ENCODE results near the gene EYS. TPM values are rescaled to one million over a fixed set of nuclear protein-coding genes. Genes with fewer than 3 reads are reported as not detected.

Gene EYS
- total RNA-seq, 1 donor from 2014 or later, result not detected

DNA sequence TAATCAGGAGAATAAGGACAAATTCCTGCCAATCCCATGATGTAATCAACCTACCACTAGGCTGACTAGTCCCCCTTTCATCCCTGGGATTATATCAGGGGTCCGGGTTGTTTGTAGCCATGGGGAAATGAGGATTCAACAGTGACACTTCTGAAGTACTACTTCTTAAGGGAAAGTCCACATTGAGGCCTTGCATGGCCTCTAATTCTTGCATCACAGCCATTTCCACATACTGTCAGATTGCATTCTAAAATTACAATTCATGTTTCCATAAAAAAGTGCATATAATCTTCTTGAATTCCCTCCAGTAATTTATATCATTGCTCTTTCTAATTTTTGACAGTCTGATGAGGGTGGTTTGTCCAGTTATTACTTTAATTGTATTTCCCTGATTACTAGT lies 1887.2 kb downstream of the EYS start:
- Histone ChIP-seq H3K4me3 (no peak overlapping the region), H3K4me1 (no peaks in the 10 kb centered on the region), H3K27me3 (ENCODE audit: low read depth) (no peaks in the 10 kb centered on the region), H3K9me3 (no peaks in the 10 kb centered on the region), H3K27ac (no peak overlapping the region), H3K36me3 (no peaks in the 10 kb centered on the region)
- no peak for ATAC-seq
- intact Hi-C loops (cut with DNase I), result no loop called here
- TF ChIP-seq, protein P1, sequence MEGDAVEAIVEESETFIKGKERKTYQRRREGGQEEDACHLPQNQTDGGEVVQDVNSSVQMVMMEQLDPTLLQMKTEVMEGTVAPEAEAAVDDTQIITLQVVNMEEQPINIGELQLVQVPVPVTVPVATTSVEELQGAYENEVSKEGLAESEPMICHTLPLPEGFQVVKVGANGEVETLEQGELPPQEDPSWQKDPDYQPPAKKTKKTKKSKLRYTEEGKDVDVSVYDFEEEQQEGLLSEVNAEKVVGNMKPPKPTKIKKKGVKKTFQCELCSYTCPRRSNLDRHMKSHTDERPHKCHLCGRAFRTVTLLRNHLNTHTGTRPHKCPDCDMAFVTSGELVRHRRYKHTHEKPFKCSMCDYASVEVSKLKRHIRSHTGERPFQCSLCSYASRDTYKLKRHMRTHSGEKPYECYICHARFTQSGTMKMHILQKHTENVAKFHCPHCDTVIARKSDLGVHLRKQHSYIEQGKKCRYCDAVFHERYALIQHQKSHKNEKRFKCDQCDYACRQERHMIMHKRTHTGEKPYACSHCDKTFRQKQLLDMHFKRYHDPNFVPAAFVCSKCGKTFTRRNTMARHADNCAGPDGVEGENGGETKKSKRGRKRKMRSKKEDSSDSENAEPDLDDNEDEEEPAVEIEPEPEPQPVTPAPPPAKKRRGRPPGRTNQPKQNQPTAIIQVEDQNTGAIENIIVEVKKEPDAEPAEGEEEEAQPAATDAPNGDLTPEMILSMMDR (IDR thresholded peaks at IDR 0.05), result no peak
- no peak for DNase-seq

DNA sequence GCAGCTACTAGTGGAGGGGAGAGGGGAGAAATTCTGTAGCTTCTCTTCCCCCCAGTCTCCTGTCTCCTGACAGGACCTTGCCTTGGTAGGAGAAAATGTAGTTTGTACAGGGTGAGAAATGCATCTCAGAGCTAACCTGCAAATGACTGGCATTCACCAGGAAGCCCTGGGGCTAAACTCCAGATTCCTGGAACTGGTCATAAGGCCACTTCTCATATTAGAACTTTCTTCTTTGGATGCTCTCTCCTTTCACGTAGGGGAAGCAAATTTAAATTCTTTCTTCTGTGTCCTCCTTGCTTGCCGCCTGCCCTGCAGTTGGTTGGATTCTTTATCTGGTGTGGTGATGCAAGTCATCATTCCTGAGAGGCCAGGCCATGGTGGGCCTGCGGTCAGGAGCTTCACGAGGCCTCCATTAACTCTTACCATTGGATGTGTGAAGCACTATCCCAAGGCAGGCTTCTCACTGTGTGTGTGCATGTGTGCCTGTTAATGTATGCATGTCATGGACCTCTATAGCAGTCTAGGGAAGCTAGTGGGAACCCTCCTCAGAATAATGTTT lies 1889.5 kb downstream of the EYS start:
- Histone ChIP-seq H3K27me3 (ENCODE audit: low read depth) (no peaks in the 10 kb centered on the region), H3K27ac (no peak overlapping the region), H3K4me1 (no peaks in the 10 kb centered on the region), H3K9me3 (no peaks in the 10 kb centered on the region), H3K4me3 (no peak overlapping the region), H3K36me3 (no peaks in the 10 kb centered on the region)
- no peak for DNase-seq
- intact Hi-C loops (cut with DNase I), result no loop called here
- TF ChIP-seq, protein P1 (IDR thresholded peaks at IDR 0.05), result no peak
- no peak for ATAC-seq

DNA sequence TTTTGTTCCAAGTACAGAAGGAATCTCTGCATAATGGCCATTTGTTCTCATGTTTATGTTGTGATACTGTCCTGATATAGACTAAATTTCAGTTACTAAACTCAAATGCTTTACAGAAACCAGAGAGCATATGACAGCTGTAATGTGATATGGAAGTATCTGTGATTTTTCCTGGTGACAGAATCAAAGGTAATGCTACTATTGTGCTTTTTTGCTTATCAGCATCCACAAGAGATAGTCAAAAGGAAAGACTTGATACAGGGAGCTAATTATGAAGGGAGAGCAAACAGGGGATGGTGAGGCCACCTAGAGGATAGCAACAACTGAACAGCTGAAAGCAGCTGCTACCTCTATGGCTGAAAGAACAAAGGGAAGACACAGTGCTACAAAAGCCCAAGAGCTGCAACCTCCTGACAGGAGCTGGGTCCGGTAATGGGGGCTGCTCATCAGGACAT lies 1890.0 kb downstream of the EYS start:
- intact Hi-C loops (cut with DNase I), result no loop called here
- no peaks in the 10 kb centered on the region for H3K27me3 ChIP-seq (ENCODE audit: low read depth)
- no peaks in the 10 kb centered on the region for H3K36me3 ChIP-seq
- TF ChIP-seq, protein P1 (IDR thresholded peaks at IDR 0.05), result no peak
- no peak for DNase-seq
- no peak overlapping the region for H3K4me3 ChIP-seq
- no peaks in the 10 kb centered on the region for H3K9me3 ChIP-seq
- H3K27ac ChIP-seq, result no peak overlapping the region
- ATAC-seq, result no peak
- H3K4me1 ChIP-seq, result no peaks in the 10 kb centered on the region

DNA sequence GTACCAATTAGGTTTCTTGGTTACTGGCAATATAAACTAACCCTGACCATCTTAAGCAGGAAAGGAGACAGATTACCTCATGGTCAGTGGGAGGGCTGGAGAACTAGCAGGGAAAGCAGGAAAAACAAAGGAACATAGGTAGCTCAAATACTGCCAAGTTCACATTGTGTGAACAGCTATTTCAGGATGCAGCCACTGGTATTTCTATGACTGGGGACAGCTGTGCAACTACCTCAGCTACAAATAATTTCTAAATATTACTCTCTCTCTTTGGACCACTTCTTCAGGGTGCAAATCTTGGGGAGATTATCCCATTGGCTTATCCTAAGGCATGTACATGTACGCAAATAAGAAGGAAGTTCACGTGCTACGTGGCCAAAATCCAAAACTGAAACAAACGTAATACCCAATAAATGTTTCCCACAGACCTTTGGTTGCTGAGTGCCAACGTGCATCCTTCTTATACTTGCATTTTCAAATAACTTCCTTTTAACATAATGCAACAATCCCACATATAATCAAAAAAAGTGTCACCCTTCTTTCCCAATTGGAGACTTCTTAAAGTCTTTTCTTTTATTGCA lies 1890.5 kb downstream of the EYS start:
- TF ChIP-seq, protein P1 (IDR thresholded peaks at IDR 0.05), result no peak
- Histone ChIP-seq H3K36me3 (no peaks in the 10 kb centered on the region), H3K4me1 (no peaks in the 10 kb centered on the region), H3K27ac (no peak overlapping the region), H3K9me3 (no peaks in the 10 kb centered on the region), H3K4me3 (no peak overlapping the region), H3K27me3 (ENCODE audit: low read depth) (no peaks in the 10 kb centered on the region)
- ATAC-seq (no peak), DNase-seq (no peak)
- intact Hi-C loops (cut with DNase I), result no loop called here

DNA sequence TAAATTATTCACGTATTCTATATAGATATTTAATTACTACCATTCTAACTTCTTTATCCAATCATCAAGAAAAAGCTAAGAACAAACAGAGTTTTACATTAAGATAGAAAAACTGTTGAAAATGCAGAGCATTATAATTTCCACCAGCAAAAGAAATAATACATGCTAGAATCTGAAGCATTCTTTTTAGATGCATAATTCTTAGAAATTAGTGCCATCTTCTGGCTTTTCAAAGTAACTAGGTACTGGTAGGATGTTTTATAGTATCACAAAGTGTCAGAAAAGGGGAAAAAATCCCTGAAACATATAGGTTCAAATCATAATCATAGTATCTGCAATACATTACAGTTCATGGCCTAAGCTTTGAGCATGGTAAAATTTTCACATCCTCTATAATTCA lies 1892.6 kb downstream of the EYS start:
- H3K9me3 ChIP-seq, result no peaks in the 10 kb centered on the region
- H3K36me3 ChIP-seq, result no peaks in the 10 kb centered on the region
- TF ChIP-seq, protein P1 (IDR thresholded peaks at IDR 0.05), result no peak
- no peak overlapping the region for H3K4me3 ChIP-seq
- no peaks in the 10 kb centered on the region for H3K27me3 ChIP-seq (ENCODE audit: low read depth)
- ATAC-seq, result no peak
- H3K4me1 ChIP-seq, result no peaks in the 10 kb centered on the region
- no peak for DNase-seq
- intact Hi-C loops (cut with DNase I), result no loop called here
- H3K27ac ChIP-seq, result no peak overlapping the region
